HG02759 (cell line): ENCODE results near the gene MINDY4.

Source experiments
- ATAC-seq: cut with Tn5 transposase; IDR thresholded peaks from one replicate; pipeline ENCODE4 v1.9.1; 2021; ENCODE audit warnings: mild to moderate bottlenecking, moderate library complexity; ENCODE audit not compliant: unreplicated experiment

Gene MINDY4

DNA sequence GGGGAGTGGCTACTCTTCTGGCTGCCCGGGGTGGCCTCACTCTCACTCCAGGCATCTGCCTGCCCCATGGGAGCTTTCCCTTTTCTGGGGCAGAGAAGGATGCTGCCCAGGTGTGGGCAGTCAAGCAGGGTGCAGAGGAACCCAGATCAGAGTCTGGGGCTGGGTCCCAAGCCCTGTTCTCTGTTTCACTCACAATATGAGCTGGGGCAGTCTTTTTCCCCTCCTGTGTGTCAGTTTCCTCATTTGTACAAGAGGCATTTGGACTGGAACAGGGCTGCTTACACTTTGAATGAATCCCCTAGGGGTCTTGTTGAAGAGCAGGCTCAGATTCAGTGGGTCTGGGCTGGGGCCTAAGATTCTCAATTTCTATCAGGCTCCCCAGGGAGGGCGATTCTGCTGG lies 102.0 kb downstream of the MINDY4 start:
- ATAC-seq = no peak

DNA sequence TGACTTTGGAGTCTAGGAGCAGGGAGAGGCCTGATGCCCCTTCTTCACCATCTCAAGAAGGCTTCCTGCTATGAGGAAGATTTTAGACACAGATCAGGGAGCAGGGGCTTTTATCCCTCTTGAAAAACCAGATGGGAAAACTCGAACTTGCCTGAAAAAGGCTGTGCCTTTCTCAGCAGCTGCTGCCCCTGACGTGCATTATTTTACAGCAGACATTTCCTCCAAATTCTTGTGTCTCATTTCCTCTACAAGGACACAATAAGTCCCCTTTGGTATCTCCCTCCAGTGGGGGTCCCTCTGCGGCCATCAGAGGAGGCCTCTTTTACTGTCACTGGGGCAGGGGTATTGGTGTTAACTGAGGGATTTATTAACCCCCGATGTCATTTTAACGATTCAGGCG lies 102.4 kb downstream of the MINDY4 start:
- ATAC-seq = no peak

DNA sequence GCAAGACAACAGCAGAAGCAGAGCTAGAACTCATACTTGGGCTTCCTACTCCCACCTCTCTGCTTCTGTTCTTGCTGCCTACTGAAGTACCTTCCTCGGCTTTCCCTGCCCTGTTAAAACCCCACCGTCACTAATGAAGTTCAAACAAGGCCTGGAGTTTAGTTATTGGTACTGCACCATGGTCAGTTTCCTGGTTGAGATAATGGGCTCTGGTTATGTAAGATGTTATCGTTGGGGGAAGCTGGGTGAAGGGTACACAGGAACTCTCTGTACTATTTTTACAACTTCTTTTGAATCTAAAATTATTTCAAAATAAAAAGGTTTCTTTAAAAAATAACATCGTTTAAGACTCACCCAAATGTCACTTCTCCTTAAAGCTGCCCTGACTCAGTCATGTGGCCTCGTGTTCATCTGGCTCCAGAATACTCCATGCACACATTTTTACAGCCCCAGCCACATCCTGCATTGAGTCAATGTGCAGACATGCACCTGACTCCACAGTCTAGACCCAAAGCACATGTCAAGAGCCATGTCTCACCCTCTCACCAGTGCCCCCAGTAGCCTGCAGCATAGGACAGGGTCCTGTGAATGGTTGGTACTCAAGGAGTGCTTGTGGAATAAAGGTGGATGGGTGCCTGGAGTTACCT lies 103.6 kb downstream of the MINDY4 start:
- no peak for ATAC-seq

DNA sequence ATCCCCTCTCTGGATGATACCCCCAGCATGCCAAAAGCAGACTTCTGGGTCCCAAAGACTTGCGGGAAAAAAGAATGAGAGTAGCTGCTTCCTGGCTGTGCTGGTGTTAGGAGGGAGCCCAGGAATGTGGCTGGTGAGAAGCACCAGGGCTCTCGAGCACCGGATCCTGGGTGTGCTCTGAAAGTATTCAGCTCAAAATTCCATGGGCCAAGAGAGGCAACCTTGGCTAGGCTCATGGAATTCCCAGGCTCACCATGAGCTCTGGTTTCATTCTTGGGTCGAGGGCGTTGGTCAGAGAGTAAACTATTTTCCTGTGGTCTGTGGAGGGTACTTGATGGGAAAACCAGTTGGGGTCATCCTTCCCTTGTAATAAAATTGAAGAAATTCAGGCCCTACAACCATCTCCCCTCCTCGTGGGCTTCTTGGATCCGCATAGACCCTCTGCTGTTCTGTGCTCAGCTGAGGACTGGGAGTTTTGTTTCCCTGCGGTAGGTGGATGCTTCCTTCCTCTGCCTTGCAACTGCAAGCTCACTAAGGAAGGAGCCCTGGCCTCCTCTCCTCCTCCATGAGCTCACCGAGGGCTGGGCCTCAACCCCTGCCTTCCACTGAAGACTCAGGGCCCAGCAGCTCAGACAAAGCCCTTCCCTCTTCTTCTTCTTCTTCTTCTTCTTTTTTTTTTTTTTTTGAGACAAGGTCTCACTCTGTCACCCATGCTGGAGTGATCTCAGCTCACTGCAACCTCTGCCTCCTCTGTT lies 106.0 kb downstream of the MINDY4 start:
- no peak for ATAC-seq

DNA sequence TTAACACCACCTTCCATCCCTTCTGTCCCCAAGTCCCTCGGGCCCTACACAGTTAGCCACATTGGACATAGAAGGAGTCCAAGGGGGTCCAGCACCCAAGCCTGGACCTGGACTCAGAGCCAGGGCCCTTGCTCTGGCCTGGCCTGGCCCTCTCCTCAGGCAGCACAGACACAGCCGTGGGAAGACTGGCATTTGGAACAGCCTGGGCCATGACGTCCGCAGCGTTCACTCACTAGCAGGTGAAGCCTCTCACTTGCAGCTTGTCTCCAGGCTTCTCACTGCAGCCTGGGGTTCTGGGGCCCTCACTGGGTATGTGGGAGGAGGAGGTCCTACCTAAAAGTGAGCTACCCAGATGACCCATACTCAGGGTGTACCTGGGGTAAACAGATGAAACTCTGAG lies 106.8 kb downstream of the MINDY4 start:
- ATAC-seq = no peak

DNA sequence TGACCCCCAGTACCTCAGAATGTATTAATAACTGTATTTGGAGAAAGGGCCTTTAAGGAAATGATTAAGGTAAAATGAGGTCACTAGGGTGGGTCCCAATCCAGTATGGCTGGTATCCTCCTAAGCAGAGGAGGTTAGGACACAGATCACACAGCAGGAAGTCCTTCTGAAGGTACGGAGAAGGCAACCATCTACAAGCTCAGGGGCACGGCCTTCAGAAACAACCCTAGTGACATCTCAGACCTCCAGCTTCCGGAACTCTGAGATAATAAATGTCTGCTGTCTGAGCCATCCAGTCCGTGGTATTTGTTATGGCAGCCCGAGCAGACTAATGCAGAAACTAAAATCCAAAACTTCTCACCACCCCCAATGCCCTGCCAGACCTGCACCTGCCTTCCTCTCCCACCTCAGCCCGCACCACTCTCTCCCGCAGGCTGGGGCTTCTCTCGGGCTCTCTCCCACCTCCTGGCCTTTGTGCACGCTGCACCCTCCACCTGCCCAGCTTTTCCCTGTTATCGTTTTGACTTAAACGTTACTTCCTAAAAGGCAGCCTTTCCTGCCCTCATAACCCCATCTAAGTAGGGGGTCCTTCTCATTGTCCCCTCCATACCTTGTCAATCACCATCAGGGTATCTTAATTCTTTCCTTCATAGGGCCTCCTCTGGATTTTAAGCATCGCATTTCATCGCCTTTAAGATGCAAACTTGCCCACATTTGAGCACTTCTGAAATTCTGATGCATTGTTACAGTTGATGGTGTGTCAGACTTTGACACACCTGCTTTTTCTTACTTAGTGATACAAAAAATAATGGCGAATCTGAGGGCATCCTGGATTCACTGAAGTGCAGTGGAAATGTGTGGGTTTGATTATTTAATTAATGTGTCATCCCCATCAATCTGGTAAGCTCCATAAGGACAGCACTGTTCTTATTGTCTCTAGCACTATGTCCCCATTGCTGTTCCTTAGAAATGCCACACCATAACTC lies 108.2 kb downstream of the MINDY4 start:
- no peak for ATAC-seq

DNA sequence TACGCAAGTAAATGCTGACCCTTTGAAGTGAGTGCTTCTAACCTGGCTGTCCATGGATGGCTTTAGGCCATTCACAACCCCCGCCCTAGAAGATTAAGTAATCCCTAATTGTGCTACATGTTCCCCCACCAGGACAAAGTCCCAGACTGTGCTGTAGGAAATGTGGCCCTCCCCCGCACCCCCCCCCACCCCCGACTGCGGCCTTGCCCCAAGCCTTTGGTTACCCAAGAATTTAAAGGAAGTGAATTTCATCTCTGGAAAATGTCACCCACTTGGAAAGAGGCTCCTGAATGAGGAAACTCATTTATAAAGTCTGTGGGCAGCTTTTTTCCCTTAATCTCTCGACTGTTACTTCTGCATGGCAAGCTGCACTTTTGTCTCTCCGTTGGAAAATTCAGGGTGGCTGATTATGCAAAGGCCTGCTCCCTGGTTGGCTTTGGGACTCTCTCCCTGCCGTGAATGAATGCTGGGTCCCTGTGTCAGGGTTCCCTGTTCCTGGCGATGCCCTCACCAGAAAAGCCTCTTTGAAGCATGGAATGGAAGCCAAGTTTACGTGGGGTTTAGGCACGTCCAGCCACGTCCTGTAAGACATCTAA lies 109.0 kb downstream of the MINDY4 start:
- no peak for ATAC-seq

DNA sequence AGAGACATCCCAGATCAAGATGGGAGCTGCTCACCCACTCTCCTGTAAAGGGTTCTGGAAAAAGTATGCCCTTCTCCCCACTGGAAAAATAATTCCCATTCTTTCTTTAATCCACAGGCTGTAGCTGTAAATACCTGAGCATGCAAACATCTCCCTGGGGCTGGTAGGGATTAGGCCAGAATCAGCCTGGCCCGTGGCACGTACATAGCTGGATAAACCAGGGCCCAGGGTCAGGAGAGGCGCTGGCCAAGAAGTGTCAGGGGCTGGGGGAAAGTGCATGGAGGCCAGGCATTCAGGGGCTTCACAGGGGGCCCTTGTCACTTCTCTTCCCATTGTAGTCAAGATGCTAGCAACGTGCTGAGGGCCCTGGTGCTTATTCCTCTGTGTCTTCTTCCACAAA lies 109.7 kb downstream of the MINDY4 start:
- ATAC-seq = no peak

DNA sequence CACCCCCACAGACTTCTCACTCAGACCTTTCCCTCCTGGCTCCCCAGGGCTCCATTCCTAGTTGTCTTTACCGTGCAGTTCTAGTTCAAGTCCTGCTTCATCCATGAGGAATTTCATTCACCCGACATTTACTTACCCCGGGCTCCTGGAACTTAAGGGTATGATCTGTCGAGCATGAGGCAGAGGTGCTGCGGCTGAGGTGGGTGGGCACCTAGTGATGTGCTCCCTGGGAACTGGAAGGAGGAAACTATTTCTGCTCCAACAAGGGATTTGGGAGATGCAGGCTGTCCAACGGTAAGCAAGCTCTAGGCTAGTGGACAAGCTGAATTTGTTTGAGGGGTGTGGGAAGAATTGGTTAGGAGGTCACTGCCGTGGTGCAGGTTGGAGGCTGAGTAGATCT lies 110.2 kb downstream of the MINDY4 start:
- ATAC-seq = no peak

DNA sequence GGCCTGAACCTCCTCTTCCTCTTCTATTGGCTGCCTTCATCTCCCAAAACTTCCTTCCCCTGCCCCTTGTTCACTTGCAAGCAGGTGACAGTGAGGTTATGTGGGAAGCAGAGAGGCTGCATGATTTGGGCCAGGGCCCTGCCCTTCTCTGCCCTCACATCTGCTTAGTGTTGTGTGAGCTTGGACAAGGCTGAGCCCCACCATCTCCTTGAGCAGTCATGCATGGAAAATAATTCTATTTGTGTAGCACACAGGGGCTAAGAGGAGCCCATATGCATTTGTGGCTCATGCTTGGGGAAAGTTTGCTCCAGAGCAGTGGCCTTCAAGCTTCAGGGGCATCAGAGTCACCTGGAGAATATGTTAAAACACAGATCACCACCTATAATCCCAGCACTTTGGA lies 113.7 kb downstream of the MINDY4 start:
- peak; percentile 74 for ATAC-seq

DNA sequence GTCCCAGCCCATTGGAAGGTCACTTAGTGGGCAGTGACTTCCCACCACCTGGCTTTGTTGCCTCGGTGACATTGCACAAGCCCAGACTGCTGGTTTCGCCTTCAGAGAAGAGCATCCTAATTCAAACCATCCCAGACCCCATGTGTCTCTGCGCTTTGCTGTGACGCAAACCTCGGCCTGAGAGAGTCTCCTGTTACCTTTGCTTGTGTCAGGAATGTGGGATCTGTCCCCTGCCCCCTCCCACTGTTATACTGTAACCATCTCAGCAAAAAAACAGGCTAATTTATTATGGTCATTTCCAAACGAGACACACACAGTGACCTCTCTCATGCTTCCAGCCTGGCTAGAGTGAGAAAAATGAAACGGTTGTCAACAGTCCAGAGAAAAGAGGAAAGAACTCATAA lies 115.4 kb downstream of the MINDY4 start:
- ATAC-seq = no peak

DNA sequence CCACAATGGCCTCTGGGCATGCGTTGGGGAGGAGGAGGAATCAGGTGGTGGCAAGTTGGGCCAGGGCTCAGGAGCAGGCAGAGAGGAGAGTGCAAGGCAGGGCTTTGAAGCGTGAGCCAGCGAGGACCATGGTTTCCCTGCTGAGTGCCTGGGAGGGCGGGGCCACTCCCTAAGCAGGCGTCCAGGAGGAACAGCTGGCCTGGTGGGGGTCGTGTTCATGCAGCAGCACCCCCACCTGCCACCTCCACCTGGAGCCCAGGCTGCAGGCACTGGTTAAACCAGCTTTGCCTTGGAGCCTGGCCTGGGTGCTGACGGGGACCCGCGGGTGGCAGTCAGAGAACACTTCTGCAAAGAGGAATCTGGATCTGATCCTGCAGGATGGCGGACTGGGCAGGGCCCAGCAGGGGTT lies 116.3 kb downstream of the MINDY4 start:
- ATAC-seq = no peak

DNA sequence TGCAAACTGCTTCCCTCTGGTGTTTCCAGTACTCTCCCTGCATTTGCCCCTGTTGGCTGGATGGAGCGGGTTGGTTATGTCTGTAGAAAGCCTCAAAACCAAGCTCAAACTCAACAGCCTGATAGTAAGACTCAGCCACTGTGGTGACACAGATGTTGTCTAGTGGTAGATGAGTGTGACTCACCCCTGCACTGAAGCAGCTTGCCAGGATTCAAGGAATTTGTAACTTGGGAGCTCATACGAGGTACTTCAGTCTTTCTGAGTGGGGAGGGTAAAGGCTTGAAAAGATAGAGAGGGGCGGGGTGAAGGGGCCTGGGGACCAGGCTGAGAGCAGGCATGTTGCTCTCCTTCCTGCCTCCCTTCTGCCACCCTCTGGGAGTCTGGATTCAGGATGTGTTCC lies 117.5 kb downstream of the MINDY4 start:
- no peak for ATAC-seq

DNA sequence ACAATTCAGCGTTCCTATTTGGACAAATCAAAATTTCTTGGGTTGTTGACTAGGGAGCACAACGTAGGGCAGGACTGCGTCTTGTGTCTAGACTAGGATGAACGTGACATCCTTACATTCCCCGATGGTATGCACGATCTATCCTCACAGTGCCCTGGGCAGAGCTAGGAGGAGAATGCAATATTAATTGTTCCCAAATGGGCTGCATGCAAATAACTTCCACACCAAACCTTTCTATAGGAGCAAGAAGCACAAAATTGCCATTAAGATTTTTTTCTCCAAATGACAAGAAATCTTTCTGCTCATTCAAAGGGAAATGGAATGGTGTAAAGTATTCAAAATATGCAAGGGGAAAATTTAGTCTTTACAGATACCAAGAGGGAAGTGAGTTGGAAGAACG lies 119.0 kb downstream of the MINDY4 start:
- ATAC-seq = no peak

DNA sequence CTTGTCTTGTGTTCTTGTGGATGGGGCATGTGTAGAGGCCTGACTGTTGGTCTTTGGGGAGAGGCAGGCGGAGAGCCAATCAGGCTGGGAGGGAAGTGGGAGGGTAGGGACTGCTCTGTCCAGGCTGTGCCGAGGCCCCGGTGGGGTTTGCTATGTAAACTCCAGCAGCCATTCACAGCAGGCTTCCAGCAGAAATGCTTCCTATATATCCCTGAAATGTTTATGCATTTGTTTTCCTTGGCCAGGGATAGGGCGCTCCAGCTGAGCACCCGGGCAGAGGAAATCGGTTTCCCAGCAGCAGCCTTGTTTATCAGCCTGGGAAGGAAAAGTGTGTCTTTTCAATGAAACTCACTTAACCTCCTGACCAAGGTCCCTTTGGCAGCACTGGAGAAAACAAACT lies 122.1 kb downstream of the MINDY4 start:
- ATAC-seq = no peak

DNA sequence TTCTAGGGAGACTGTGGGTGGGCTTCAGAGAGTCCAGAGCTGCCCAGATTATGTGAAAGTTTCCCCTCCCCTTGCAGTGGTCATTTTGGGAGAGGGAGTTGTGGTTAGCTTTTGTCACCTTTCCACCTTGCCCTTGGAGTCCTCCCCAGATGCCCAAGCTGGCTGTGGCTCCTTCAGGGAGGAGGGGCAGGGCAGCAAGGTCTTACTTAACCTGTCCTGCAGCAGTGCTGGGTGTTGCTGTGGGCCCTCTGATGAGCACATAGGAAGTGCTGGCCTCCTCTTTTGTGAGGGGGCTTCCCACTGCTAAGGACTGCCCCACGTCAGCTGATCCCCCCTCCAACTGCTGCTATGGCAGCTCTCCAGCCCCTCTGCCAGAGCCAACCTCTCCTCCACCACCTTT lies 122.8 kb downstream of the MINDY4 start:
- ATAC-seq = no peak

DNA sequence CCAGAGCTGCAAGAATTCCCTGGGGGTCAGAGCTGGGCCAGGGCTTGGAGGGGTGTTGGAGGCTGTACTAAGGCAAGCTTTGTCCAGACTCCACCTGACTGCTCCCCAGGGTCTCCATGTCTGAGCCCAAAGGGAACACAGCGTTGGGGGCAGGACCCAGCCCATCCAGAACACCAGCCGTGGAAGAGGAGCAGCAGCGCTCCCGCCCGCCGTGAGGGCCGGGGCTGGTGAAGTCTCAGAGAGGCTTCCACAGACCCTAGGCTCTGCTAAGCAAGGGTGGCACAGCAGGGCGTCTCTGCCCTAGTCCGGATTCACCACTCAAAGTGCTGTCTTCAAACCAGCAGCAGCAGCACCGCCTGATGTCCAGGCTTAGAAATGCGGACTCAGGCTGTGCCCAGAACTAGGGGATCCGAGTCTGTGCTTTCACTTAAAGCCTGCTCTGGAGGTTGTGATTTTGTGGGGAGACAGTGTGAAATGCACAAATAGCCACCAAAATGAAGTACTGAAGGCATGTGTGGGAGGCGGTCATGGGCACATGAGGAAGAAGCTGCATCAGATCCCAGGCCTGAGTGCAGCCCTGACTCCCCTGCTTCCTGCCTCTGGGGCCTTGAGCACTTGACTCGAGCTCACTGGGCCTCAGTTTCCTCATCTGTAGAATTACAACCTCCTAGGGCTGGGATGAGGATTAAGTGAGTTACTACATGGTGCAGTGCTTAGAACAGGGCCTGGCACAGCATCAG lies 123.8 kb downstream of the MINDY4 start:
- no peak for ATAC-seq

DNA sequence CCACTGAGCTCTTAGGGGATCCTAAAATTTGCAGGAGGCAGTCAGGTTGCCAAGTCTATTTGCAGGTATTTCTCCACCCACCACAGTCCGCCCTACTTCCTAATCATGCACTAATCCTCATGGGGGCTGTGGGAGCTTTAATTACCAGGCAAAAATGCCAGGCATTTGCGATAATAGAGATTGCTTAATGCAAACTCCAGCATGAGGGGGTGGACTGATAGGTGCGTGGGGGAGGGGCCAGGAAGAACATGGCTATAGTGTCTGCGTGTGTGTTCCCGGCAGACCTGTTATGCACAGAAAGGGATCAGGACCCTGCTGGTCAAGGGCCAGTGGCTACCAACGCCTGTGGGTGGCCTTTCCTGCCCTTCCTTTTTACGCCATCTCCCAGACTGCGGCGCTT lies 124.8 kb downstream of the MINDY4 start:
- no peak for ATAC-seq

DNA sequence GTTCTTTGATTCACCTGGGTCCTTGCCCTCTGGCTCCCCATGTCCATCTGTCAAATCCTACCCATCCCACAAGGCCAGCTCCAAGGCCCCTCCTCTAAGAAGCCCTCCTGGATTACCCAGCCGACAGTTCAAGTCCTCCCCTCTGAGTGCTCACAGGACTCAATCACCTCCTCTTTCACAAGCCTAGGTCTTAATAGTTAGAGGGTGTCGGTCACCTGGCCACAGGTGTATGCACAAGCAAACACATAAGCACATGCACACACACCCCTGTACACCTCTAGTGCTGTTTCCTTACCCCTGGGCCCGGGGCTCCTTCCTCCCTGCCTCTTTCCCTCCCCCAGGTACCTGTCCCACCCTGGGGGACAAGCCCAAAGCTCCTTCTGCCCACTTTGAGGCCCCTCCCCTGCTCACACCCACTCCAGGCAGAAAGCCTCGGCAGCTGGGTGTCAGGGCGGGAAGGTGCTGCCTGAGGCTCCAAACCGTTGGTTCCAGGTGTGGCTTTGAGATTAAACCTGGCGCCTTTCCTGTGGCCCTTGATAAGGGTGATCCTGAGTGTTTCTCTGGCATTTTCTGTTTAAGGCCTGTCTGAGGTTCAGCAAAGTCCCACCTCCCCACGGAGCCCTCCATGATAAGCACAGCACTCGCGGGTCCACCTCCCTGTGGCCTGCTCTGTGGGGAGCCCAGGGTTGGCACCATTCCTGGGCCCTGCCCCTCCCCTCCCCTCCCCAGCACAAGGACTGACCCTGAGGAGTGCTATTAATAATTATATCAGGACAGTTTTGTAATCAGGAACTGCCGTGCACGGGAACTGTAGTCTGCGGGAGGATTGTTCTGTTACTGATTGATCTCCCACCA lies 125.8 kb downstream of the MINDY4 start:
- no peak for ATAC-seq

DNA sequence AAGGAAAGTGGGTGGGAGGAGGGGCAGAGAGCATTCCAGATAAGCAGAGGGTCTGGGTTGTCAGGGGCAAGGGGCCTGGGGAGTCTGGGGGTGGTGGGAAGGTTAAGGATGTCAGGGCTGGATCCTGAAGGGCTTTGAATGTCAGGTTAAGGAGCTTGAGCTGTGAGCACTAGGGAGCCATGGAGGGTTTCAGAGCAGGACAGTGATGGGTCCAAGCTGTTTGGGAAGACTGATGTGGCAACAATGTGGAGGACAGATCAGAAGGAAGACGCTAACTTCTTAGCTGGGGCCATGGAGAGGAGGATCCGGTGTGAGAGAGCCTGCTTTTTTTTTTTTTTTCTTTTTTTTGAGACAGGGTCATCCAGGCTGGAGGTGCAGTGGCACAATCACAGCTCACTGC lies 126.6 kb downstream of the MINDY4 start:
- ATAC-seq = no peak
